Body of pancreas (tissue), 4 donors: ENCODE measurements around the gene RHOBTB3. TPM values are rescaled to one million over a fixed set of nuclear protein-coding genes. Genes with fewer than 3 reads are reported as not detected.

Experiments
- ATAC-seq: fragments of 150-250 bp; one replicate; pipeline ENCODE4 v1.9.1; 2016
- DNase-seq, 4 donors: peaks; one replicate each; pipeline ENCODE4 v3.0.0-alpha.2; 2019
- H3K27ac ChIP-seq, 4 donors: fragments of 200-600 bp; sonication (generic); 1 replicate in 3 of 4; 2 replicates in 1 of 4; pipeline versions ENCODE4 v1.5.1 to v1.6.1; 2016 to 2019; ENCODE audit warnings: mild to moderate bottlenecking in 1 of 4, mixed read lengths in 1 of 4, moderate library complexity in 1 of 4
- H3K27me3 ChIP-seq, 2 donors: fragments of 200-600 bp; sonication (generic); one replicate each; pipeline ENCODE4 v1.6.0; 2016; ENCODE audit warnings: mild to moderate bottlenecking in 1 of 2
- H3K36me3 ChIP-seq, 2 donors: fragments of 200-600 bp; sonication (generic); replicated peaks in 1 of 2; 2 replicates each; pipeline ENCODE4 v1.5.1; 2016; ENCODE audit warnings: low read depth in 2 of 2; ENCODE audit not compliant: insufficient read depth in 1 of 2
- H3K4me1 ChIP-seq: fragments of 200-600 bp; sonication (generic); one replicate; pipeline ENCODE4 v1.6.0; 2016
- H3K4me3 ChIP-seq, 2 donors: fragments of 200-600 bp; sonication (generic); 1 replicate in 1 of 2; 2 replicates in 1 of 2; pipeline ENCODE4 v1.5.1; 2016 to 2019
- H3K9me3 ChIP-seq, 3 donors: fragments of 200-600 bp; sonication (generic); 1 replicate in 2 of 3; 2 replicates in 1 of 3; pipeline ENCODE4 v1.5.1; 2016
- POLR2A ChIP-seq, 3 donors: fragments of 450-650 bp; IDR thresholded peaks; one replicate each; pipeline ENCODE4 v1.6.1; 2016; ENCODE audit warnings: antibody characterized with exemption in 3 of 3, mild to moderate bottlenecking in 2 of 3
- WGBS, 2 donors: methylation state at CpG; one replicate each; pipeline ENCODE4 v1.1.5; 2017; 5-methylcytosine and 5-hydroxymethylcytosine counted together
- intact Hi-C: fragments of 100-400 bp; cut with DNase I; formaldehyde crosslinking; loops from one replicate; pipeline ENCODE4 v1.15.1; 2023
- total RNA-seq, 2 donors: library from RNA; depleted of rRNA; stranded (reverse); fragments of >200 nt; gene quantifications; one replicate each; pipeline ENCODE4 v1.1.0, GENCODE V29; 2016
- TF ChIP-seq, protein P1 (sequence below), 7 experiments: fragments of 450-650 bp in 4 of 7; fragments of 200-600 bp in 3 of 7; sonication (generic) in 3 of 7; IDR thresholded peaks; one replicate each; pipeline ENCODE4 v1.5.1; 2016 to 2019; ENCODE audit warnings: antibody characterized with exemption in 7 of 7

RHOBTB3 gene
- total RNA-seq, 2 donors from 2014 or later = 153 to 196 TPM

DNA sequence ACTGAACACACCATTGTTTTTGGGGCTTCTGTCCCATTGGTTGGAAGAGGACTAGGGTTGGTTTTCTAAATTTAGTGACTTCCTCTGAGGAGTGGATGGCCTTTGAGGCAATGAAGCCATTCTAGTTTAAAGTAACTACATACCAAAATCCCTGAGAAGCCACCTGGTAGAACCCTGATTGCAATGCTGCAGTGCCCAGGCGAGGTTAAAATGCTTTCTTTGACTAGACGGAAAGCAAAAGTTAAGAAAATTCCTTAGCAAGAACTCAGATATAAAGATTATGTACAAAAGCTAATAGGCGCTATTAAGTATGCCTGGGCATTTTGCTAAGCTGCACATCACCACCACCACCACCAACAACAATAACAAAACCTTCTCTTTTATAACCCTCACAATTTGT, 70.8 kb downstream of the RHOBTB3 start:
- intact Hi-C loops = no loop called here
- Histone ChIP-seq H3K4me1 (peaks cover 32% of the 10 kb centered on the region), H3K27ac (peak overlapping the region in 2 of 4 donors; percentile 42 to 46), H3K27me3 (no peaks in the 10 kb centered on the region), H3K4me3 (no peak overlapping the region), H3K36me3 (no peaks in the 10 kb centered on the region), H3K9me3 (no peaks in the 10 kb centered on the region)
- DNase-seq (no peak), ATAC-seq (no peak)
- WGBS, 2 donors = 81 to 91% methylated on average over 3 of the region's 3 CpGs
- no peak for TF ChIP-seq POLR2A (IDR thresholded peaks at IDR 0.05)
- TF ChIP-seq, protein P1, sequence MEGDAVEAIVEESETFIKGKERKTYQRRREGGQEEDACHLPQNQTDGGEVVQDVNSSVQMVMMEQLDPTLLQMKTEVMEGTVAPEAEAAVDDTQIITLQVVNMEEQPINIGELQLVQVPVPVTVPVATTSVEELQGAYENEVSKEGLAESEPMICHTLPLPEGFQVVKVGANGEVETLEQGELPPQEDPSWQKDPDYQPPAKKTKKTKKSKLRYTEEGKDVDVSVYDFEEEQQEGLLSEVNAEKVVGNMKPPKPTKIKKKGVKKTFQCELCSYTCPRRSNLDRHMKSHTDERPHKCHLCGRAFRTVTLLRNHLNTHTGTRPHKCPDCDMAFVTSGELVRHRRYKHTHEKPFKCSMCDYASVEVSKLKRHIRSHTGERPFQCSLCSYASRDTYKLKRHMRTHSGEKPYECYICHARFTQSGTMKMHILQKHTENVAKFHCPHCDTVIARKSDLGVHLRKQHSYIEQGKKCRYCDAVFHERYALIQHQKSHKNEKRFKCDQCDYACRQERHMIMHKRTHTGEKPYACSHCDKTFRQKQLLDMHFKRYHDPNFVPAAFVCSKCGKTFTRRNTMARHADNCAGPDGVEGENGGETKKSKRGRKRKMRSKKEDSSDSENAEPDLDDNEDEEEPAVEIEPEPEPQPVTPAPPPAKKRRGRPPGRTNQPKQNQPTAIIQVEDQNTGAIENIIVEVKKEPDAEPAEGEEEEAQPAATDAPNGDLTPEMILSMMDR (IDR thresholded peaks at IDR 0.05) = no peak

DNA sequence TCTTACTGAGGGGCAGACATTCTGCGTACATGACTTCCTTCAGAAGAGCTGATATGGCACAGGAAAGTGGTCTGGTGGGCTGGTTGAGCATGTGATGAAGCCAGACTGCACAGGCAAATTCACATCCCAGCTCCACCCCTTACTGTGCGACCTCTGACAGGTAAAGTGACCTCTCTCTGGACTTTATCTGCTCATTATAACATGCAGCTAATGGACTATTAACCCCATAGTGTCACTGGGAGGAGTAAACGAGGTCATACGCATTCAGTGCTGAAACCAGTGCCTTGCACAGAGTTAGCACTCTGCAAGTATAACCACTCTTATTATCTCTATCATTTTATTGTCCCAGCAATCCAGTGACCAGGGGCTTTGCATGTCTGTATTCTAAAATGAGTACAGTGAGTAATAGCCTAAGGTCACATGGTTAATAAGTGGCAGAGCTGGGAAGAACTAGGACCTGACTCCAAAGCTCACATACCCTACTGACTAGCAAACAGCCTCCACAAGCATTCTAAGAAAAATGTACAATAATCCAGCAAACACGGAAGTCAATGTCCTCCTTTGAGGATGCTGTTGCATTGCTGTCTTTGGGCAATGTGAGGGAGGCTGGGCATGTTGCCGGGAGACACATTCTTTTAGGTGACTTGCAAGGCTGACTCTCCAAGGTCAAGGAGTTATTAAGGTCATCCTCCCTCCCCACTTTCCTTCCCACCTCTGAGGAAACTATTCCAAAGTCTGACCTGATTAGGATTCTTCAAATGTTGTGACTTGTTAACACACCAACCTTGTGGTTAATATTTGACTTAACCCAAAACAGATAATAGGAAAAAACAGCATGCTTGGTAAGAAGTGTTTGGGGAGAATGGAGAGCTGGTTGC, 72.4 kb downstream of the RHOBTB3 start:
- peak in 1 of 4 donors; percentile 26 for DNase-seq
- 44 to 45% methylated on average over 6 of the region's 6 CpGs for WGBS, 2 donors
- Histone ChIP-seq H3K36me3 (no peaks in the 10 kb centered on the region), H3K4me1 (peaks cover 32% of the 10 kb centered on the region), H3K4me3 (no peak overlapping the region), H3K27me3 (no peaks in the 10 kb centered on the region), H3K27ac (peak overlapping the region in 3 of 4 donors; percentile 38 to 55 (median 42)), H3K9me3 (no peaks in the 10 kb centered on the region)
- ATAC-seq = peak; percentile 70
- intact Hi-C loops = no loop called here
- TF ChIP-seq, protein P1 (IDR thresholded peaks at IDR 0.05) = no peak
- TF ChIP-seq POLR2A (IDR thresholded peaks at IDR 0.05) = no peak

DNA sequence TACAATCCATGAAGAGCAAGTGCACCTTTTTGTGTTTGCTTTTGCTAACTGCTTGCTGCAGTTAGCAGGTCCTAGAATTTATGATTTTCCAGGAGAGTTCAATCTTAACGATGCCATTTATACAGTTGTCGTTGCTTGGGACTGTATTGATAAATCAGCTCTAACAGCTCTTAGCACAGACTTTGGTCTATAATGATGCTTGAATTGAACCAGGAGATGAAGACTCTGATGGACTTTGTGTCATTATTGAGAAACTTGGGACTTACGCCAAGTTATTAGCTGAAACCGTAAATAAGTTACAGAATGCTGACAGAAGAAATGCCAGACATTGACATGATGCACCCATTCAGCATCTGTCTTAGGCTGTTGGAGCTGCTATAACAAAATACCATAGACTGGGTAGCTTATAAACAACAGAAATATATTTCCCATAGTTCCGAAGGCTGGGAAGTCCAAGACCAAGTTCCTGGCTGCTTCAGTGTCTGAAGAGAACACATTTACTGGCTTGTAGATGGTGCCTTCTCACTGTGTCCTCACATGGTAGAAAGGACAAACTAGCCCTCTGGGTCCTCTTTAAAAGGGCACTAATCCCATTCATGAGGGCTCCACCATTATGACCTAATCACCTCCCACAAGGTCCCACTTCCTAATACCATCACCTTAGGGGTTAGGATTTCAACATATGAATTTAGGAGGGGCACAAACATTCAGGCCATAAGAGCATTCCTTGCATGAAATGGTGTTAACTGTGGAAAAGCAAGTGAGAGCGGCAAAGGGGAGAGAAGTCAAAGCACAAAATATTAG, 73.8 kb downstream of the RHOBTB3 start:
- H3K4me1 ChIP-seq = peaks cover 45% of the 10 kb centered on the region
- ATAC-seq = no peak
- TF ChIP-seq, protein P1 (IDR thresholded peaks at IDR 0.05) = no peak
- no peak for TF ChIP-seq POLR2A (IDR thresholded peaks at IDR 0.05)

DNA sequence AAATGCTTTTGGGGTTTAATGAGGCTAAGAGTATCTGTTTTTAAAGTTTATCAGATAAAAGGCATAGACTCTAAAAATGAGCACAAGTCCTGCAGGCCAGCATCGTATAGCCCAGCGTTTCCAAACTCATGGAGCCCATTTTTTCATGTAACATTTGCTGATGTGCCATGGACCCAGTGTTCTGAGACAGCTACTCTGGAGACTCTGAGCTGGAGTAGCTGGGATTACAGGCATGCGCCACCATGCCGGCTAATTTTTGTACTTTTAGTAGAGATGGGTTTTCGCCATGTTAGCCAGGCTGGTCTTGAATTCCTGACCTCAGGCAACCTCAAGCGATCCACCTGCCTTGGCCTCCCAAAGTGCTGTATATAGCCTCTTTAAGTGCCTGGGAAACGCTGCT, 75.6 kb downstream of the RHOBTB3 start:
- H3K4me1 ChIP-seq = peaks cover 46% of the 10 kb centered on the region
- whole genome bisulfite sequencing, 2 donors = 93 to 99% methylated on average over 7 of the region's 7 CpGs
- no peak for ATAC-seq
- DNase-seq = no peak
- no peaks in the 10 kb centered on the region for H3K27me3 ChIP-seq
- intact Hi-C loops = no loop called here
- H3K36me3 ChIP-seq = no peaks in the 10 kb centered on the region
- no peak overlapping the region for H3K4me3 ChIP-seq
- no peak overlapping the region for H3K27ac ChIP-seq
- no peaks in the 10 kb centered on the region for H3K9me3 ChIP-seq
- no peak for TF ChIP-seq POLR2A (IDR thresholded peaks at IDR 0.05)
- TF ChIP-seq, protein P1 (IDR thresholded peaks at IDR 0.05) = no peak

More for the DNA sequence above, 73.8 kb downstream of the RHOBTB3 start:
- WGBS, 2 donors = 79% methylated on average over 6 of the region's 6 CpGs
- Histone ChIP-seq H3K9me3 (no peaks in the 10 kb centered on the region), H3K27me3 (no peaks in the 10 kb centered on the region), H3K4me3 (no peak overlapping the region), H3K27ac (no peak overlapping the region), H3K36me3 (no peaks in the 10 kb centered on the region)
- DNase-seq = no peak
- intact Hi-C loops = no loop called here
